Activated naive CD8-positive, alpha-beta T cell treated with anti-CD3 and anti-CD28 coated beads, Interleukin-2, amount 10 ng/mL, durations not matched to agents 7 days and 5 days (primary cell): Measurements from ENCODE around the gene KY. TPM values are rescaled to one million over a fixed set of nuclear protein-coding genes. Genes with fewer than 3 reads are reported as not detected.

Source experiments
- ATAC-seq: fragments of 150-1000 bp; cut with Tn5 transposase; one replicate; pipeline ENCODE4 v1.10.0; 2021; ENCODE audit warnings: low read depth, moderate library complexity
- POLR2A ChIA-PET: fragments of 350-600 bp; sonication (Branson Sonifier 250); formaldehyde crosslinking; loops from one replicate; lab custom pipeline; 2021; ENCODE audit warnings: antibody characterized with exemption; lab: Charles Lee
- DNase-seq: peaks from one replicate; pipeline ENCODE4 v3.0.0; 2021
- H3K27ac Mint-ChIP-seq: one replicate; pipeline ENCODE4 v1.8.0; 2022; ENCODE audit warnings: mild to moderate bottlenecking, mixed read lengths
- H3K27me3 Mint-ChIP-seq: one replicate; pipeline ENCODE4 v1.8.0; 2022; ENCODE audit warnings: mild to moderate bottlenecking, moderate library complexity, mixed read lengths
- H3K36me3 Mint-ChIP-seq: one replicate; pipeline ENCODE4 v1.8.0; 2021; ENCODE audit warnings: mild to moderate bottlenecking, mixed read lengths
- H3K4me1 Mint-ChIP-seq: one replicate; pipeline ENCODE4 v1.8.0; 2021; ENCODE audit warnings: mixed read lengths
- H3K4me3 Mint-ChIP-seq: one replicate; pipeline ENCODE4 v1.8.0; 2022; ENCODE audit warnings: mild to moderate bottlenecking, moderate library complexity, mixed read lengths
- H3K9me3 Mint-ChIP-seq: one replicate; pipeline ENCODE4 v1.8.0; 2021; ENCODE audit warnings: mixed read lengths
- total RNA-seq, 2 experiments: library from RNA; stranded (reverse); gene quantifications; one replicate each; pipeline ENCODE4 v1.2.3, GENCODE V29; 2021

The KY gene
- total RNA-seq, 2 experiments from 2014 or later, result not detected

- DNase-seq (no peak), ATAC-seq (no peak)
- Mint-ChIP-seq H3K4me3 (no peak overlapping the region), H3K27me3 (no peaks in the 10 kb centered on the region), H3K9me3 (no peaks in the 10 kb centered on the region), H3K4me1 (peaks cover 2% of the 10 kb centered on the region), H3K36me3 (no peaks in the 10 kb centered on the region), H3K27ac (no peak overlapping the region)
- POLR2A ChIA-PET, result no interaction called here
Measured at GRCh38 chr3:134614955-134615354, 35.9 kb downstream of the KY start.

GRCh38 chr3:134613006-134613520 lies 37.8 kb downstream of the KY start:
- Mint-ChIP-seq H3K4me3 (no peak overlapping the region), H3K27me3 (no peaks in the 10 kb centered on the region), H3K9me3 (no peaks in the 10 kb centered on the region), H3K27ac (no peak overlapping the region), H3K4me1 (peaks cover 2% of the 10 kb centered on the region), H3K36me3 (no peaks in the 10 kb centered on the region)
- no peak for DNase-seq
- ATAC-seq, result no peak
- POLR2A ChIA-PET, result no interaction called here

GRCh38 chr3:134611516-134611915 lies 39.3 kb downstream of the KY start:
- no peak for ATAC-seq
- Mint-ChIP-seq H3K4me3 (no peak overlapping the region), H3K4me1 (no peaks in the 10 kb centered on the region), H3K27ac (no peak overlapping the region), H3K27me3 (no peaks in the 10 kb centered on the region), H3K36me3 (no peaks in the 10 kb centered on the region), H3K9me3 (no peaks in the 10 kb centered on the region)
- POLR2A ChIA-PET, result no interaction called here
- no peak for DNase-seq

DNA sequence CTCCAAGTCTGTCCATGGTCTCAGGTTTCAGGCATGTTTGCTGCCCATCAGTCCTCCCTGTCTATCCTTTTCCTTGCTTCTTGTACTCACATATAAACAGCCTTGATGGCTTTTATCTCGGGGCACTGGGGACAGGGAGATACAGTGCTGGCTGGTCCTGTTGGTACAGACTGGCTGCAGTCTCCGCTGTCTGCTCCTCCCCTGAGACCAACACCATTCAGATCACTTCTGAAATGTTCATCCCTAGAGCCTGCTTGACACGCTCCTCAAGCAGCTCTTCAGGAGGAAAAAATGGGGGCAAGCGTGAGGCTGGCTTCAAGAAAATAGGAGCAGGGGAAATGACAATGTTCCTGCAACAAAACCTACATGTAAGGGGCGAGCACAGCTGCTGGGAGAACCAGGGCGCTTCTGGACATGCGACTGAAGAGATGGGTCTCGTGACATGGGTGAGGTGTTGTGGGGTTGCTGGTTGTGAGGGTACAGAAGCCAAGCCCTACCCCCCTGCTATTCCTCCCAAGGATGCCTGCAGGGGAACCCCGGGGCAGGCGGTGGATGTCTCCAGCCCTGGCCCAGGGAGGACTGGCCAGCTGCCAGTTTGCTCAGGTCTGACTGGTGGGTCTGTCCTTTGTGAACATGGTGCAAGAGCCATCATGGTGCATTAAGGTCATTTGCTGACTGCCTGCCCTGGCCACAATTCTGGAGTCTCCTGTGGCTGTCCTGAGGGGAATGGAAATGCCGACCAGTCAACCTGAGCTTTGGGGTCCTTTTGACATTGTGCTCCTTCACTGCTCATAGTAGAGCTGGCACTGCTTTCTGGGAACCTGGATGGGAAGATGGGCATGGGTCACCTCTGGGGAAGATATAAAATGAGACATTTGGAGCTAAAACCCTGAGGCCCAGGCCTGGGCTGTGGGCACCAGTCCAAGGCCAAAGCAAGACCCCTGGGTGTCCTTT lies 40.1 kb downstream of the KY start:
- H3K27me3 Mint-ChIP-seq, result peaks cover 3% of the 10 kb centered on the region
- H3K36me3 Mint-ChIP-seq, result no peaks in the 10 kb centered on the region
- DNase-seq, result no peak
- H3K27ac Mint-ChIP-seq, result no peak overlapping the region
- POLR2A ChIA-PET, result no interaction called here
- H3K4me1 Mint-ChIP-seq, result no peaks in the 10 kb centered on the region
- no peak overlapping the region for H3K4me3 Mint-ChIP-seq
- no peak for ATAC-seq
- H3K9me3 Mint-ChIP-seq, result no peaks in the 10 kb centered on the region

DNA sequence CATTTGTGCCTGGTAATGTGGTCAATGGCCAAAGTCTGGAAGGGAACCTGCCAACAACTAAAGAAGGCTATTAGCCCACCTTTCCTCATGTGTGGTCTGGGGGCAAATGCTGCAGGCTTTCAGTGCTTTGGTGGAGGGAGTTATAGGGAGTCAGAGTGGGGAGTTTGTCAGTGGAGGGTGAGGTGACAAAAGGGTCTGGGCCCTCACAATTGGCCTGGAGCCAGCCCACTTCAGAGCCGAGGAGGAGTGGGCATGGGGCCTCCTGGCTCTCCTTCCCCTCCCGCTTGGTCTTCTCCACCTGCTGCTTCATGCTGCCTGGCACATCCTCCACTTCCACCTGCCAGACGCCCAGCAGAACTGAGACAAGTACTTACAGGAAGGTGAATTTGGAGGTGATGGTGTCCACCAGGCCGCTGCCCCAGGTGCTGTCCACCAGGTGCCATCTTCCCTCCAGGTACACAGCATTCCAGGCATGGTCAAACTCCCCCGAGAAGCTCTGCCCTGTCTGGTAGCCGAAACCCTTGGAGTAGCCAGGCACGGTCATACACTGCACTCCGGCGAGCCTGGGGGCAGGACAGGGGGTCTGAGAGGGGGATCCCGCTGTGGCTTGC lies 40.9 kb downstream of the KY start:
- no peak for ATAC-seq
- H3K4me3 Mint-ChIP-seq, result no peak overlapping the region
- POLR2A ChIA-PET, result no interaction called here
- H3K9me3 Mint-ChIP-seq, result no peaks in the 10 kb centered on the region
- no peak overlapping the region for H3K27ac Mint-ChIP-seq
- DNase-seq, result no peak
- H3K4me1 Mint-ChIP-seq, result no peaks in the 10 kb centered on the region
- H3K27me3 Mint-ChIP-seq, result peaks cover 3% of the 10 kb centered on the region
- no peaks in the 10 kb centered on the region for H3K36me3 Mint-ChIP-seq

DNA sequence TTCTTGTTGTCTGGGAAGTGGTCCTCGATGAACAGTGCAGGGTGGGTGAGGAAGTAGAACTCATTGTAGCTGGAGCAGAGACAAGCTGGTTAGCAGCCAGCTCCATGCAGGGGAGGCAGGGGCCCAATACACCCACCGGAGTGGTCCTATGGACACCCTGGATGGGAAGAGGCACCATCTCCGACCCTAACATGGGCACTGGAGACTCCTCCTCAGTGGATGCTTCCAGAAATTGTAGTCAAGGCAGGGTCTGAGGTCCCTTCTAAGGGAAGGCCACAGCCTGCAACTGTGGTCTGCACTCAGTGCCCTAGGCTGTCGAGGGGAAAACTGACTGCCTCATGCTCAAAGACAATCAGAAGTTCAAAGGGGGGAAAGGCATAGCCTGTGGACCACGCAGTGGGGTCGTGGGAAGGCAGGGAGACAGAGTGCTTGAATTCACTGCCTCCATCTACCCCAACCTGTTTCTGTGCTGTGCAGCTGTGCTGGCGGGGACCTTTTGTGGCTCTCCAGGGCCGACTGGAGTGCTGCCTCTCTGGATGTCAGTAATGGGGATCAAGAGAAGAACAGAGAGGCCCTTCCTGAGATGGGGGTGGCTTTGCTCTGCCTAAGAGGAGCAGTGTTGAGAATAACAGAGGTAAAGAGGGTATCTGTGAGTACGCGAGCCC lies 41.9 kb downstream of the KY start:
- Mint-ChIP-seq H3K4me3 (no peak overlapping the region), H3K27ac (no peak overlapping the region), H3K9me3 (no peaks in the 10 kb centered on the region), H3K27me3 (peaks cover 3% of the 10 kb centered on the region), H3K4me1 (no peaks in the 10 kb centered on the region), H3K36me3 (no peaks in the 10 kb centered on the region)
- no peak for DNase-seq
- no peak for ATAC-seq
- POLR2A ChIA-PET, result no interaction called here

GRCh38 chr3:134608023-134608770 lies 42.6 kb downstream of the KY start:
- ATAC-seq (no peak), DNase-seq (no peak)
- peaks cover 3% of the 10 kb centered on the region for H3K27me3 Mint-ChIP-seq
- H3K4me1 Mint-ChIP-seq, result no peaks in the 10 kb centered on the region
- POLR2A ChIA-PET, result no interaction called here
- H3K27ac Mint-ChIP-seq, result no peak overlapping the region
- H3K4me3 Mint-ChIP-seq, result no peak overlapping the region
- no peaks in the 10 kb centered on the region for H3K36me3 Mint-ChIP-seq
- H3K9me3 Mint-ChIP-seq, result no peaks in the 10 kb centered on the region

DNA sequence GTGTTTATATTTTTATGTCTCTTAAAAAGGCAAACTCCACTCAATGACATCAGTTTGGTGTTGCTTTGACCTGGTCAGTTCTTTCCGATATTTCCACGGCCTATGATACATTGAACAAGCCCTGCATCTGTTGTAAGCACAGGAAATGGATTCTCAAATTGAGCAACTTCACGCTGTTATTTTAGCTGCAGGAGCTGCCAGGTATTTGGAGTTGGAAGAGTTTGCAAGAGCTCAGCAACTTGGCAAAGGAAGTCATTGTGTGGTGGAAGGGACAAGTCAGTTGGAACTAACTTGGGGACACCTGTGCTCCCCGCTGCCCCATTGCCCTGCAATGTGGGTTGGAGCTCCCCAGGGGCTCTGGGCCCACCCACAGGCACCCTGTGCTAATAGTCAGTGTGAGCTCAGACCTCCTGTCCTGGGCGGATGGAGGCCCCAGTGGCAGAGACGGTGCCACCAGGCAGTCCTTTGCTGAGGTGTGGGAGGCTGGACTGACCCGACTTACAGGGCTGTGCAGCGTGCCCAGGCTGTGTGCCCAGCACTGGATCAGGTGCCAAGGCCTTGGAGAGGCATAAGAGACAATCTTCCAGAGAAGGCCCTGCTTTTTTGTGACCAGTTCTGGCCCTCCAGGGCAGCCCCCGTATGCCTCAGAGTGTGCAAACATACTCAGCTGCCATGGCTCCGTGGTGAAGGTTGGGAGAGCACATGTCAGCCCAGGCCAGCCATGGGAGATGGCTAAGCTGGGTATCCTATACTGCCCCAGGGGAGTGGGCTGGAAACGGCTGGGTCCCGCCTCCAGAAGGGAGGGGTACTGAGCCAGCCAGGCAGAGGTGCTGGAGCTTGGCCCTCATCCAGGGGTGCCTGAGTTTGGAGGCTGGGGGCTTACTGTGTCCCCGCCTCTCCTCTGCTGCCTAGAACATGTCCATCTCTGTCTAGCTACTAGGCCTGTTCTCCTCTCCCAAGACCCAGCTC lies 43.5 kb downstream of the KY start:
- ATAC-seq (no peak), DNase-seq (no peak)
- Mint-ChIP-seq H3K27me3 (peaks cover 3% of the 10 kb centered on the region), H3K4me1 (no peaks in the 10 kb centered on the region), H3K9me3 (no peaks in the 10 kb centered on the region), H3K36me3 (no peaks in the 10 kb centered on the region), H3K4me3 (no peak overlapping the region), H3K27ac (no peak overlapping the region)
- POLR2A ChIA-PET, result no interaction called here

GRCh38 chr3:134606033-134607025 lies 44.5 kb downstream of the KY start:
- H3K4me1 Mint-ChIP-seq, result no peaks in the 10 kb centered on the region
- no peak overlapping the region for H3K27ac Mint-ChIP-seq
- no peak for ATAC-seq
- H3K27me3 Mint-ChIP-seq, result peaks cover 3% of the 10 kb centered on the region
- no peak overlapping the region for H3K4me3 Mint-ChIP-seq
- no peaks in the 10 kb centered on the region for H3K36me3 Mint-ChIP-seq
- no peak for DNase-seq
- POLR2A ChIA-PET, result no interaction called here
- H3K9me3 Mint-ChIP-seq, result no peaks in the 10 kb centered on the region

DNA sequence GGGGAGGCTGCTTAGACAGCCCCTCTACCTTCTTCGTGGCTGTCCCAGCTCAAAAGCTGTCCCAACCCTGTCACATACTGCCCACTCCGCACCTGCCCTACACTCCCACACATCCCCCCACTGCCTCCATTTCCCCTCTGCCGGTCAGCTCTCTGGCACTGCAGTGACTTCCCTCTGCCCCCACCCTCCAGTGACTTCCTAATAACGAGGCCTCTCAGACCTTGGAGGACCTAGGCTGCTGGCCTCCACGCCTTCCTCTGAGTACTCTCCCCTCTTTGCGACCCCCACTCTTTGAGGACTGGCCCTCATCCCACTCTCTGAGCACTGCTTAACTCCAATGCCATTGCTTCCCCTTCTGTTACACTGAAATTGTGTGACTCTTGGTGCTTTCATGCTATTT lies 45.3 kb downstream of the KY start:
- peaks cover 3% of the 10 kb centered on the region for H3K27me3 Mint-ChIP-seq
- no peak for ATAC-seq
- no peaks in the 10 kb centered on the region for H3K36me3 Mint-ChIP-seq
- DNase-seq, result no peak
- POLR2A ChIA-PET, result no interaction called here
- no peaks in the 10 kb centered on the region for H3K9me3 Mint-ChIP-seq
- H3K4me3 Mint-ChIP-seq, result no peak overlapping the region
- peaks cover 4% of the 10 kb centered on the region for H3K4me1 Mint-ChIP-seq
- no peak overlapping the region for H3K27ac Mint-ChIP-seq

DNA sequence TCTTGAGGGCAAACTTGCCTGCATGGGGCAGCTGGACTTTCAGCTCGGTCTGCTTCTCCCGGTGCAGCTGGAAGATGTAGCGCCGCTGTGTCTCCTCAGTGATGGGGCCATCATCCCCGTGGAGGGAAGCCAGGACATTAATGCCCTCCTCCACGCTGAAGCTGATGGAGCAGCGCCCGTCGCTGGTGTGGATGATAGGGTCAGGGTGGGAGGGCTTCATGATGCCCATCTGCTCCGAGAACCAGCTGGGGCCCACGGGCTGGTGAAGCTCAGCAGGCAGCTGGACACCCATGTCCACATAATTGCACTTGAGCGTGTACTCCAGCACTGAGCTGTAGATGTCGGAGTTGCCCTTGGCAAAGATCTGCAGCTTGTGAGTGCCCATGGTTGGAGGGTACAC lies 46.9 kb downstream of the KY start:
- ATAC-seq (no peak), DNase-seq (no peak)
- Mint-ChIP-seq H3K4me3 (no peak overlapping the region), H3K36me3 (no peaks in the 10 kb centered on the region), H3K4me1 (peaks cover 6% of the 10 kb centered on the region), H3K27ac (no peak overlapping the region), H3K27me3 (peaks cover 3% of the 10 kb centered on the region), H3K9me3 (no peaks in the 10 kb centered on the region)
- POLR2A ChIA-PET, result no interaction called here
